GM23338 (cell line): ENCODE measurements around the gene CACNA1D. TPM values are rescaled to one million over a fixed set of nuclear protein-coding genes. Genes with fewer than 3 reads are reported as not detected.

Experiments
- ATAC-seq: fragments of 200-7000 bp; cut with Tn5 transposase; 3 replicates; pipeline ENCODE4 v1.9.1; 2020
- DNase-seq: peaks from one replicate; pipeline ENCODE4 v3.0.0-alpha.2; 2015; ENCODE audit warnings: low spot score
- H2AFZ ChIP-seq: fragments of 200-600 bp; sonication (generic); 2 replicates; pipeline ENCODE4 v1.8.0; 2016; ENCODE audit warnings: antibody characterized with exemption, mild to moderate bottlenecking, moderate library complexity
- H3F3A ChIP-seq: fragments of 200-600 bp; sonication (generic); replicated peaks from 2 replicates; pipeline ENCODE4 v1.8.0; 2017; ENCODE audit warnings: antibody characterized with exemption, mixed run types, low read depth
- H3K27ac ChIP-seq: fragments of 200-600 bp; sonication (generic); 2 replicates; pipeline ENCODE4 v1.6.1; 2016; ENCODE audit warnings: low read depth
- H3K27me3 ChIP-seq: fragments of 200-600 bp; sonication (generic); 2 replicates; pipeline ENCODE4 v1.8.0; 2016; ENCODE audit warnings: mild to moderate bottlenecking, mixed run types, moderate library complexity; ENCODE audit not compliant: insufficient read depth
- H3K36me3 ChIP-seq: fragments of 200-600 bp; sonication (generic); 2 replicates; pipeline ENCODE4 v1.8.0; 2016; ENCODE audit warnings: mild to moderate bottlenecking; ENCODE audit not compliant: insufficient read depth
- H3K4me1 ChIP-seq: fragments of 200-600 bp; sonication (generic); 2 replicates; pipeline ENCODE4 v1.8.0; 2016; ENCODE audit warnings: mild to moderate bottlenecking, moderate library complexity; ENCODE audit not compliant: insufficient read depth
- H3K4me2 ChIP-seq: fragments of 200-600 bp; sonication (generic); 2 replicates; pipeline ENCODE4 v1.7.1; 2017; ENCODE audit warnings: mixed run types
- H3K4me3 ChIP-seq: fragments of 200-600 bp; sonication (generic); 2 replicates; pipeline ENCODE4 v1.6.1; 2016; ENCODE audit warnings: mixed run types
- H3K79me2 ChIP-seq: fragments of 200-600 bp; sonication (generic); replicated peaks from 2 replicates; pipeline ENCODE4 v1.8.0; 2017; ENCODE audit warnings: mild to moderate bottlenecking; ENCODE audit not compliant: insufficient read depth
- H3K9me2 ChIP-seq: fragments of 200-600 bp; sonication (generic); 2 replicates; pipeline ENCODE4 v1.8.0; 2017; ENCODE audit not compliant: insufficient read depth
- H4K20me1 ChIP-seq: fragments of 200-600 bp; sonication (generic); replicated peaks from 2 replicates; pipeline ENCODE4 v1.8.0; 2017; ENCODE audit warnings: mild to moderate bottlenecking; ENCODE audit not compliant: insufficient read depth
- H3K27ac Mint-ChIP-seq: 2 replicates; pipeline ENCODE4 v1.8.0; 2020; ENCODE audit warnings: inconsistent platforms, mild to moderate bottlenecking, moderate library complexity, mixed read lengths
- H3K27me3 Mint-ChIP-seq: 3 replicates; pipeline ENCODE4 v1.8.0; 2022; ENCODE audit warnings: low read depth, mild to moderate bottlenecking, moderate library complexity, mixed read lengths, inconsistent platforms; ENCODE audit not compliant: insufficient read depth, poor library complexity
- H3K36me3 Mint-ChIP-seq: 3 replicates; pipeline ENCODE4 v1.8.0; 2021; ENCODE audit warnings: low read depth, mild to moderate bottlenecking, inconsistent platforms, moderate library complexity, mixed read lengths
- H3K4me1 Mint-ChIP-seq: 3 replicates; pipeline ENCODE4 v1.8.0; 2020; ENCODE audit warnings: mild to moderate bottlenecking, inconsistent platforms, mixed read lengths
- H3K4me3 Mint-ChIP-seq: 3 replicates; pipeline ENCODE4 v1.8.0; 2021; ENCODE audit warnings: moderate library complexity, mild to moderate bottlenecking, inconsistent platforms, mixed read lengths
- H3K9me3 Mint-ChIP-seq: 3 replicates; pipeline ENCODE4 v1.8.0; 2020; ENCODE audit warnings: moderate library complexity, mild to moderate bottlenecking, inconsistent platforms, mixed read lengths
- CREB1 ChIP-seq: fragments of 250-450 bp; sonication (Bioruptor Pico); IDR thresholded peaks from 2 replicates; pipeline ENCODE4 v1.5.0; 2020; ENCODE audit warnings: low read depth, mild to moderate bottlenecking, moderate library complexity
- CTCF ChIP-seq, 2 experiments: fragments of 200-600 bp in 1 of 2; sonication (generic) in 1 of 2; conservative IDR thresholded peaks; 2 replicates each; pipeline versions ENCODE4 v1.5.1 to v1.6.1; 2016 to 2017; ENCODE audit warnings: antibody characterized with exemption in 2 of 2, low read depth in 2 of 2, mild to moderate bottlenecking in 2 of 2, moderate library complexity in 1 of 2
- EZH2 ChIP-seq: fragments of 200-600 bp; sonication (generic); IDR thresholded peaks from one replicate; pipeline ENCODE4 v1.8.0; 2017; ENCODE audit warnings: antibody characterized with exemption, mild to moderate bottlenecking, low read depth; ENCODE audit not compliant: unreplicated experiment
- EZH2phosphoT487 ChIP-seq: fragments of 200-600 bp; sonication (generic); IDR thresholded peaks from one replicate; pipeline ENCODE4 v1.8.1; 2018; ENCODE audit warnings: antibody characterized with exemption; ENCODE audit not compliant: unreplicated experiment
- POLR2AphosphoS5 ChIP-seq: IDR thresholded peaks from 2 replicates; pipeline ENCODE4 v1.6.1; 2016; ENCODE audit warnings: antibody characterized with exemption, low read depth
- REST ChIP-seq: IDR thresholded peaks from one replicate; pipeline ENCODE4 v1.6.1; 2018; ENCODE audit warnings: antibody characterized with exemption; ENCODE audit not compliant: unreplicated experiment
- ZNF331 ChIP-seq: fragments of 250-450 bp; sonication (Bioruptor Pico); IDR thresholded peaks from 2 replicates; pipeline ENCODE4 v1.5.0; 2020; ENCODE audit warnings: low read depth, mild to moderate bottlenecking, moderate library complexity
- ZNF462 ChIP-seq: fragments of 250-450 bp; sonication (Bioruptor Pico); IDR thresholded peaks from 2 replicates; pipeline ENCODE4 v1.5.0; 2020; ENCODE audit warnings: mild to moderate bottlenecking, moderate library complexity
- polyA plus RNA-seq: library from polyadenylated mRNA; unstranded; fragments of >200 nt; fragmentation: Nextera tagmentation; extraction: Ambion mirVana; gene quantifications from 2 replicates; pipeline ENCODE4 v1.2.1, GENCODE V29; 2016
- total RNA-seq: library from RNA; depleted of rRNA; stranded (reverse); fragments of >200 nt; shearing (Covaris generic); gene quantifications from 2 replicates; pipeline ENCODE4 v1.2.3, GENCODE V29; 2014

CACNA1D gene
- total and polyA plus RNA-seq, 2 experiments from 2014 or later: 1.7 to 1.8 TPM

GRCh38 chr3:53523346-53523745 is 28.9 kb downstream of the CACNA1D start (continued):
- TF ChIP-seq ZNF462 (CRISPR knock-in tag): no peak
- TF ChIP-seq POLR2AphosphoS5: no peak
- no peak for TF ChIP-seq ZNF331
- TF ChIP-seq CREB1 (CRISPR knock-in tag): no peak
- TF ChIP-seq REST: no peak
- TF ChIP-seq EZH2phosphoT487: no peak

GRCh38 chr3:53524566-53524965 is 30.2 kb downstream of the CACNA1D start:
- Mint-ChIP-seq H3K36me3 (no peaks in the 10 kb centered on the region), H3K27ac (no peak overlapping the region), H3K27me3 (no peaks in the 10 kb centered on the region), H3K4me1 (no peaks in the 10 kb centered on the region), H3K9me3 (no peaks in the 10 kb centered on the region), H3K4me3 (no peak overlapping the region)
- H3K4me2 ChIP-seq: no peak overlapping the region
- ATAC-seq (no peak), DNase-seq (no peak)
- no peaks in the 10 kb centered on the region for H3K4me1 ChIP-seq
- TF ChIP-seq CTCF (conservative IDR thresholded peaks at IDR 0.05; ENCODE audit: low read depth in 2 of 2) (no peak), REST (no peak), ZNF331 (no peak), EZH2 (no peak), EZH2phosphoT487 (no peak), CREB1 (CRISPR knock-in tag) (no peak)
- H4K20me1 ChIP-seq: no peaks in the 10 kb centered on the region
- H3F3A ChIP-seq: no peaks in the 10 kb centered on the region
- H3K27ac ChIP-seq: no peak overlapping the region
- H3K36me3 ChIP-seq: no peaks in the 10 kb centered on the region
- no peaks in the 10 kb centered on the region for H3K9me2 ChIP-seq
- H3K4me3 ChIP-seq: no peak overlapping the region
- no peaks in the 10 kb centered on the region for H3K27me3 ChIP-seq
- H2AFZ ChIP-seq: no peak overlapping the region
- no peaks in the 10 kb centered on the region for H3K79me2 ChIP-seq
